Vagina (tissue), 2 donors: ENCODE measurements around the gene TSPEAR. TPM values are rescaled to one million over a fixed set of nuclear protein-coding genes. Genes with fewer than 3 reads are reported as not detected.

Source experiments
- DNase-seq, 2 donors: peaks; one replicate each; pipeline ENCODE4 v3.0.0-alpha.2; 2017; ENCODE audit errors: extremely low spot score in 2 of 2
- H3K27ac ChIP-seq: fragments of 200-600 bp; sonication (generic); one replicate; pipeline ENCODE4 v1.5.1; 2019
- H3K27me3 ChIP-seq: fragments of 200-600 bp; sonication (generic); one replicate; pipeline ENCODE4 v1.5.1; 2019
- H3K36me3 ChIP-seq, 2 donors: fragments of 200-600 bp; sonication (generic); one replicate each; pipeline ENCODE4 v1.5.1; 2017 to 2019
- H3K4me1 ChIP-seq: fragments of 200-600 bp; sonication (generic); one replicate; pipeline ENCODE4 v1.5.1; 2019
- H3K4me3 ChIP-seq, 2 donors: fragments of 200-600 bp; sonication (generic); 1 replicate in 1 of 2; 2 replicates in 1 of 2; pipeline ENCODE4 v1.5.1; 2016 to 2019
- H3K9me3 ChIP-seq: fragments of 200-600 bp; sonication (generic); one replicate; pipeline ENCODE4 v1.5.1; 2019
- POLR2A ChIP-seq, 2 donors: fragments of 450-650 bp; IDR thresholded peaks; one replicate each; pipeline ENCODE4 v1.6.1; 2017; ENCODE audit warnings: antibody characterized with exemption in 2 of 2, mild to moderate bottlenecking in 2 of 2, moderate library complexity in 2 of 2
- POLR2AphosphoS5 ChIP-seq, 2 donors: sonication (generic); formaldehyde crosslinking; IDR thresholded peaks; one replicate each; pipeline ENCODE4 v1.9.0; 2017; ENCODE audit warnings: antibody characterized with exemption in 2 of 2, mild to moderate bottlenecking in 2 of 2, low read depth in 1 of 2; ENCODE audit not compliant: insufficient read depth in 1 of 2
- intact Hi-C: fragments of 100-400 bp; cut with DNase I; formaldehyde crosslinking; loops from one replicate; pipeline ENCODE4 v1.15.1; 2023
- total RNA-seq: library from RNA; depleted of rRNA; stranded (reverse); fragments of >200 nt; gene quantifications from one replicate; pipeline ENCODE4 v1.2.3, GENCODE V29; 2016
- TF ChIP-seq, protein P1 (sequence below), 3 experiments: fragments of 450-650 bp in 2 of 3; fragments of 200-600 bp in 1 of 3; sonication (generic) in 1 of 3; IDR thresholded peaks; one replicate each; pipeline ENCODE4 v1.5.1; 2017 to 2019; ENCODE audit warnings: antibody characterized with exemption in 3 of 3, mild to moderate bottlenecking in 2 of 3, moderate library complexity in 2 of 3

Gene TSPEAR
- total RNA-seq, 1 donor from 2014 or later = not detected

DNA sequence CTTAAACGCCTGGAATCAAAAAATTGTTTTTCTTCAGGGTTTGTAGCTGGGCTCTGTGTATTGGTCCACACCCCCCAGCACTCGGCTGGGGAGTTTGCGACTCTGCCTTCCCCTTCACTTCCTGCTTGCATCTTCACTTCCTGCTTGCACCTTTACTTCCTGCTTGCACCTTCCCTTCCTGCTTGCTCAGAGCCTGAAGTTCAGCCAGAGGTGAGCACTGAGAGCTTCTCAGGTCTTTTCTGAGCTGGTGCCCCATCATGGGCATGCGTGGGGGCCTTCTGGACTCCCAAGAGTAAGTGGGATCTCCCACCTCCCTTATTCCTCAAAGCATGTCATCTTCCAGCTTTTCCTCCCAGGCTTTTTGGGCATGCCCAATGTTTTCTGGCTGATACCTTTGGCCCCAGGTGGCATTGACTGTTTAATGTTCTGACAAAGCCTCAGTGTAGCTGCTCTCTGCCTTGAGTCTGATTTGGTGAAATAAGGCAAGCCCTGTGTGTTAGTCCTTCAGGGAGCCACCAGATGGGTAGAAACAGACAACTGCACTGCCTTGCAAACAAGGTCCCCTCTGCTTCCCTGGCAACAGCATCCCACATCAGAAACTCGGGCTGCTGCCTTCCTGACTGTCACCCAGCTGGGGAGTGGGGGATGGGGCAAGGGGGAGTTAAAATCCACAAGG lies 163.6 kb downstream of the TSPEAR start:
- no peaks in the 10 kb centered on the region for H3K4me1 ChIP-seq
- H3K27ac ChIP-seq = no peak overlapping the region
- no peaks in the 10 kb centered on the region for H3K27me3 ChIP-seq
- no peaks in the 10 kb centered on the region for H3K36me3 ChIP-seq
- H3K4me3 ChIP-seq = no peak overlapping the region
- H3K9me3 ChIP-seq = no peaks in the 10 kb centered on the region
- DNase-seq = peak; percentile 65 to 82
- intact Hi-C loops = no loop called here
- TF ChIP-seq, protein P1, sequence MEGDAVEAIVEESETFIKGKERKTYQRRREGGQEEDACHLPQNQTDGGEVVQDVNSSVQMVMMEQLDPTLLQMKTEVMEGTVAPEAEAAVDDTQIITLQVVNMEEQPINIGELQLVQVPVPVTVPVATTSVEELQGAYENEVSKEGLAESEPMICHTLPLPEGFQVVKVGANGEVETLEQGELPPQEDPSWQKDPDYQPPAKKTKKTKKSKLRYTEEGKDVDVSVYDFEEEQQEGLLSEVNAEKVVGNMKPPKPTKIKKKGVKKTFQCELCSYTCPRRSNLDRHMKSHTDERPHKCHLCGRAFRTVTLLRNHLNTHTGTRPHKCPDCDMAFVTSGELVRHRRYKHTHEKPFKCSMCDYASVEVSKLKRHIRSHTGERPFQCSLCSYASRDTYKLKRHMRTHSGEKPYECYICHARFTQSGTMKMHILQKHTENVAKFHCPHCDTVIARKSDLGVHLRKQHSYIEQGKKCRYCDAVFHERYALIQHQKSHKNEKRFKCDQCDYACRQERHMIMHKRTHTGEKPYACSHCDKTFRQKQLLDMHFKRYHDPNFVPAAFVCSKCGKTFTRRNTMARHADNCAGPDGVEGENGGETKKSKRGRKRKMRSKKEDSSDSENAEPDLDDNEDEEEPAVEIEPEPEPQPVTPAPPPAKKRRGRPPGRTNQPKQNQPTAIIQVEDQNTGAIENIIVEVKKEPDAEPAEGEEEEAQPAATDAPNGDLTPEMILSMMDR (IDR thresholded peaks at IDR 0.05) = no peak
- TF ChIP-seq POLR2AphosphoS5 (IDR thresholded peaks at IDR 0.05; ENCODE audit: insufficient read depth in 1 of 2, low read depth in 1 of 2) (no peak), POLR2A (IDR thresholded peaks at IDR 0.05) (no peak)

DNA sequence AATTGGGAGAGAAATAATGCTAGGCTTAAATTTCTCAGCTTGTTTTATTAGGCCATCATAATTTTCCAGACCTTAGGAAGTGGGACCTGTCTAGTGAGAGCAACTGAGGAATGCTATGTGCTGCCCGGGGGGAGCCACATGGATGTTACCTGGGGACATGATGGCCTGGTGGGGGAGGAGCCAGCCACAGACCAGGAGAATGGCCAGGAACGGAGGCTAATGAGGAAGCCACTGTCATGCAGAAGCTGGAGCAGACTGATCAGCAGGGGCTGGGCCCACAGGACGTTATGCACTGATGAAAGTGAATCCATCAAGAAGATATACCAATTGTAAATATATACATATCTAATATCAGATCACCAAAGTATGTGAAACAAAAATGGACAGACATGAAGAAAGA lies 166.8 kb downstream of the TSPEAR start:
- intact Hi-C loops = no loop called here
- peak in 1 of 2 donors; percentile 34 for DNase-seq
- TF ChIP-seq POLR2A (IDR thresholded peaks at IDR 0.05) (no peak), POLR2AphosphoS5 (IDR thresholded peaks at IDR 0.05; ENCODE audit: insufficient read depth in 1 of 2, low read depth in 1 of 2) (no peak)
- TF ChIP-seq, protein P1 (IDR thresholded peaks at IDR 0.05) = no peak
- H3K4me1 ChIP-seq = no peaks in the 10 kb centered on the region
- H3K27me3 ChIP-seq = no peaks in the 10 kb centered on the region
- no peaks in the 10 kb centered on the region for H3K9me3 ChIP-seq
- no peak overlapping the region for H3K27ac ChIP-seq
- no peaks in the 10 kb centered on the region for H3K36me3 ChIP-seq
- H3K4me3 ChIP-seq = no peak overlapping the region

DNA sequence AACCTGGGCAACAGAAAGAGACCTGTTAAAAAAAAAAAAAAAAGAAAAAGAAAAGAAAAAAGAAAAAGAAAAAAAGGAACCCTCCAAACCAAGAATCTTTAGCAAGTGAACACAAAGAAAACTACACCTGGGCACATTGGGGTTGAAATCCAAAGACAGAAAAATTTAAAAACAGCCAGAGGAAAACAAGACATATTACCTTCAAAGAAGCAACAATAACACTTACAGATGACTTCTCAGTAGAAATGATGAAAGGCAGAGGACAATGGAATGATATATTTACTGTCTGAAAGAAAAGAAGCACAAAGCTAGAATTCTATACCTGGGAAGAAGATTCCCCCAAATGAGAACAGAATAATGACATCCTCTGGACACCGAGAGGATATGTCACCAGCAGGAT lies 168.7 kb downstream of the TSPEAR start:
- Histone ChIP-seq H3K27ac (no peak overlapping the region), H3K4me3 (no peak overlapping the region), H3K36me3 (no peaks in the 10 kb centered on the region), H3K9me3 (no peaks in the 10 kb centered on the region), H3K4me1 (no peaks in the 10 kb centered on the region), H3K27me3 (no peaks in the 10 kb centered on the region)
- TF ChIP-seq, protein P1 (IDR thresholded peaks at IDR 0.05) = no peak
- TF ChIP-seq POLR2A (IDR thresholded peaks at IDR 0.05) (no peak), POLR2AphosphoS5 (IDR thresholded peaks at IDR 0.05; ENCODE audit: insufficient read depth in 1 of 2, low read depth in 1 of 2) (no peak)
- no peak for DNase-seq
- intact Hi-C loops = no loop called here

DNA sequence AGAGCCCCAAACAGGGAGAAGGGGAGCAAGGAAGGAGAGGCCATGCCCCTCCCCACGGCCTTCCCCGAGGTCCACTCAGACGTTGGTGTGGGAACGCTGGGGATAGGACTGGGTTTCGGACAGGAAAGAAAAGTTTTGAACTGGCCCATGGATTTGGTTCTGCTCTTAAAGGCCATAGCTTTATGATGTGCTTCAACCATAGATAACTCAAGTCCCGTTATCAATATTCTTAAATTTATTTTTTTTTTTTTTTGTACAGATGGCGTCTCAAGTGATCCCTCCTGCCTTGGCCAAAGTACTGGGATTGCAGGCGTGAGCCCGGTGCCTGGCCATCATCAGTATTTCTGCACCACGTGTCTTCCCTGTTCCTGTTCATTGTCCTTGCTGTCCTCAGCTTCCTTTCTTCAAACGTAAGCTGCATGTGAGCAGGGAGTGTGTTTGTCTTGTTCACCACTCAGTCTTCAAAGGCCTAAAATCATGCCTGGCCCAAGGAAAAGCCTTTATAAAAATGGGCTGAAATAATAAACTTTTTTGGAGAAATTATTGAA lies 170.6 kb downstream of the TSPEAR start:
- no peak for TF ChIP-seq POLR2A (IDR thresholded peaks at IDR 0.05)
- TF ChIP-seq POLR2AphosphoS5 (IDR thresholded peaks at IDR 0.05; ENCODE audit: insufficient read depth in 1 of 2, low read depth in 1 of 2) = no peak
- TF ChIP-seq, protein P1 (IDR thresholded peaks at IDR 0.05) = no peak
- no peaks in the 10 kb centered on the region for H3K4me1 ChIP-seq
- H3K27me3 ChIP-seq = no peaks in the 10 kb centered on the region
- no peak overlapping the region for H3K27ac ChIP-seq
- H3K4me3 ChIP-seq = no peak overlapping the region
- no peaks in the 10 kb centered on the region for H3K36me3 ChIP-seq
- no peaks in the 10 kb centered on the region for H3K9me3 ChIP-seq
- intact Hi-C loops = no loop called here
- DNase-seq = peak; percentile 60 to 67

DNA sequence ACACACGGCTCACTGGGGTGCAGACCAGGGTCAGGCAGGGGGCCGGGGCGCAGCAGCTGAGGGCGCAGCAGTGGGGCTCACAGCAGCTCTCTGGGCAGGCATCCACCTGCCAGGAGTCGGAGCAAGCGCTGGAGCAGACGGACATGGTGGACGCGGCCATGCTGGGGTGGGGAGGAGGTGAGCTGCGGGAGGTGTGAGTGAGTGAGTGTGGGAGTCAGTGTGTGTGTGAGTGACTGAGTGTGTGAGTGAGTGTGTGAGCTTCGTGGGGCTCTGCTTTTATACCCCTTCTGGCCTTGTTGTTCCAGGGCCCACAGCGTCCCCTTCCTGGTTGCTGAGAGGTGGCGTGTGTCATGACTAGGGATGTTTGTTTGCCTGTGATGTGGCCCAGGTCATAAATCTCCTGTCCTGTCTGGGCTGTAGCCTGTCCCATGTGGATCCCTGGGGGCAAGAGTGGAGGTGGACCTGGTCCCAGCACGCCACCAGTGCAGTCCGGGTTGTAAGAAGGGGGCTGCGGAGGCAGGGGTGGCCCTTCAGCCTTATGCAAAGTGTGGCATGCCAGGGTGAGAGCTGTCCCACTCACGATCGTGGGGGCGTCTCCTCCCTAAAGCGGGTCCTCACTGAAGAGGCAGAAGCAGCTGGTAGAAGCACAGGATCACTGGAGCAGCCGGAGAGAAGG lies 171.2 kb downstream of the TSPEAR start, which contains the start of gene KRTAP10-1:
Gene KRTAP10-1, minus strand, starts transcription at position 205 of the 676 bp plus-strand sequence. Its CDS starts 45 bp downstream, at position 160.
- DNase-seq = peak; percentile 52 to 69
- Histone ChIP-seq H3K4me3 (no peak within 1 kb of the TSS), H3K27me3 (no peaks in the 10 kb centered on the region), H3K9me3 (no peaks in the 10 kb centered on the region), H3K36me3 (no peaks in the 10 kb centered on the region), H3K27ac (no peak within 1 kb of the TSS), H3K4me1 (no peaks in the 10 kb centered on the region)
- intact Hi-C loops = no loop called here
- TF ChIP-seq POLR2A (IDR thresholded peaks at IDR 0.05) (no peak), POLR2AphosphoS5 (IDR thresholded peaks at IDR 0.05; ENCODE audit: insufficient read depth in 1 of 2, low read depth in 1 of 2) (no peak)
- TF ChIP-seq, protein P1 (IDR thresholded peaks at IDR 0.05) = no peak
